Kidney epithelial cell (primary cell): ENCODE measurements around the gene TTC29. TPM values are rescaled to one million over a fixed set of nuclear protein-coding genes. Genes with fewer than 3 reads are reported as not detected.

Experiments used
- DNase-seq: peaks from one replicate; pipeline ENCODE4 v3.0.0-alpha.2; 2010; ENCODE audit warnings: low read depth
- H3K27me3 ChIP-seq: 2 replicates; pipeline ENCODE4 v1.6.0; 2011; ENCODE audit warnings: low read length; ENCODE audit not compliant: control insufficient read depth, insufficient read depth
- H3K36me3 ChIP-seq: 2 replicates; pipeline ENCODE4 v1.5.1; 2011; ENCODE audit warnings: low read length; ENCODE audit not compliant: control insufficient read depth, insufficient read depth
- H3K4me3 ChIP-seq: 2 replicates; pipeline ENCODE4 v1.5.1; 2011; ENCODE audit warnings: low read depth, mild to moderate bottlenecking, control low read depth, low read length
- CTCF ChIP-seq: IDR thresholded peaks from 2 replicates; pipeline ENCODE4 v1.5.1; 2011; ENCODE audit warnings: mild to moderate bottlenecking, moderate library complexity, low read length, control low read depth, inconsistent platforms; ENCODE audit not compliant: insufficient read depth, poor library complexity, severe bottlenecking
- total RNA-seq: library from RNA; depleted of rRNA; stranded (reverse); fragments of >200 nt; gene quantifications from 2 replicates; pipeline ENCODE4 v1.2.3, GENCODE V29; 2015

Gene TTC29
- total RNA-seq, 1 donor from 2014 or later, result 0.79 TPM

DNA sequence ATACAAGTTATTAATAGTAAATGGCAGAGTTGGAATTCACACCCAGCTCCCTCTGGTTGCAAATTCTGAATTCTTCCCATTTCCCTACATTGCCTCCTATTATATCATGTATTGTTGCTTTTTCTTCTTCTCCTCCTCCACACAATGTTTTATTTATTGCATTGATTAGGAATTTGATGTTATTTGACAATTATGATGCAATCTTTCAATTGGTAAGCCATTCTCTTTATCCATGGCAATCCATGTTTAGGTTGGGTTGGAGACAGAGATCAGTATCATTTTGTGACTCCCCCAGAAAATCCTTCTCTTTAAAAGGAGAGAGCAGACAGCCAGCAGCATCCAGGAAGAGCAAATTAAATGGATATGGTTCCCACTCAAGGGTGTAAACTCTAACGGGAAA is 30.5 kb downstream of the TTC29 start:
- Histone ChIP-seq H3K4me3 (no peak overlapping the region), H3K27me3 (no peaks in the 10 kb centered on the region), H3K36me3 (no peaks in the 10 kb centered on the region)
- no peak for TF ChIP-seq CTCF
- no peak for DNase-seq

DNA sequence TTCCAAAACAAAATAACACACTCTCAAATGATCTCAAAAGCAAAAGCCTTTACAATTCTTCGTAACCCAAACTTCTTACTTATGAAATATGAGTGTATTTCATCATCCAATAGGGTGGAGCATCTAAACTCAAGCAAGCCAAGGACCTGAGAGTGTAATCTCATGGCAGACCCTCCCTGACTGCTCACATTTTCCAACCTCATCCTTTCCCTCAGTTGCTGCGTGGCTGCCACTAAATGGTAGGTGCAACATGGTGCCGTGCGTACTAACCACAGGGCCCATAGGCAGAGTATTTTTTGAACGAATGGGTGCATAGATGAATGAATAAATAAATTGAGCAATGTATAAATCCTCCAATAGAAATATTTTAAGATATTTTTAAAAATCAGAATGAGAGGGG is 45.4 kb downstream of the TTC29 start:
- DNase-seq, result no peak
- no peak overlapping the region for H3K4me3 ChIP-seq
- TF ChIP-seq CTCF, result no peak
- H3K27me3 ChIP-seq, result no peaks in the 10 kb centered on the region
- no peaks in the 10 kb centered on the region for H3K36me3 ChIP-seq

DNA sequence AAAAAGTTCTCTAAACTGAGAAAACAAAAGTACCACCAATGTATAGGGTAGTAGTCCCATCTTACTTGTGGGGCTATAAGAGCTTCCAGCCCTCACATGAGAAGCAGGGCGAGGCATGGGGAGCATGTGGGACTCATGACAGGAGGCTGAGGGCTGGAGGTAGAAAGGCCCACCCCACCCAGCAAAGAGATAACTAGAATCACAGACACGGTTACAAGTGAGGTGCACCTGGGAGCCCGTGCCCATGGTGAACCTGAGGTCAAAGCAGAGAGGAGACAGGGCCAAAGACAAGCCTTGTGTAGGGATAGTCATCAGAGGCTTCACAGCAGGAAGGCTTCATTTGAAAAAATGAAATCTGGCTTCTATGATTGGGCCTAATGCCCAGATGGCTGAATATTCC is 55.4 kb downstream of the TTC29 start:
- Histone ChIP-seq H3K4me3 (no peak overlapping the region), H3K36me3 (no peaks in the 10 kb centered on the region), H3K27me3 (no peaks in the 10 kb centered on the region)
- no peak for DNase-seq
- no peak for TF ChIP-seq CTCF

GRCh38 chr4:146883070-146883469 is 62.6 kb downstream of the TTC29 start:
- Histone ChIP-seq H3K36me3 (no peaks in the 10 kb centered on the region), H3K27me3 (no peaks in the 10 kb centered on the region), H3K4me3 (no peak overlapping the region)
- DNase-seq, result no peak
- no peak for TF ChIP-seq CTCF

DNA sequence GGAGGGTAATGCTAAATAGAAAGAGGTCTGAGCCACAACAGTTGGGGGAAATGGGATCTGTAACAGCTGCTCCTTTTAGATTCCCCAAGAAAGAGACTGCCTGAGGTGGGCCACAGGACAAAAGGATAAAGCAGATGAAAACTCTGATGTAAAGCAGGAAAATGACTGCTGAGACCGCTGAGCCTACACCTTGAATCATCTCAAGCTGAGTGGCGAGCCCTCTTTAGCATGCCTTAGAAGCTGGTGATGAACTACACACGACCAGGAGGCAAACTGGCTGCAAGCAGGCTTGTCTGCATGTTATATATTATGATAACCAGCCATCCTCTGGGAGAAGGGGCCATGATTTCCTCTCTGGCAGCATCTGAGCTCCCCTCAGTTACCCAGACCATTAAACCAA is 88.4 kb downstream of the TTC29 start:
- DNase-seq, result no peak
- Histone ChIP-seq H3K4me3 (no peak overlapping the region), H3K36me3 (no peaks in the 10 kb centered on the region), H3K27me3 (no peaks in the 10 kb centered on the region)
- TF ChIP-seq CTCF, result no peak

DNA sequence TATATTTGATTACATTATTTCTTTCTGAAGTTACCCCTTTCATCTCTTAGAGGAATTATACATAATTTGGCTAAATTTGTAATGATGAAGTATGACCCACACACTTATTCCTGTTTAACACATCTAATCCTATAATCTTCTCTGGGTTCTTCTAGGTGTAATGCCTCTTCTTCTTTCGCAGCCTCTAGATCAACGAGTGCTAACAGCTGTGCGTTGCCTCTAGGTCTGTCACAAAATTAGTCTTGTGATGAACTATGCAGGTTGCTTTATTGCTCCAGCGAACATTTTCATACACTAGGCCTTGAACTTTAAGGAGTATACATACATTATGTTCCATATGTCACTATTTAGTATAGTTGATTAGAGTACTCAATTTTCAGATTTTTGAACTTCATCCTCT is 89.9 kb downstream of the TTC29 start:
- H3K27me3 ChIP-seq, result no peaks in the 10 kb centered on the region

More for the DNA sequence above, 89.9 kb downstream of the TTC29 start:
- no peaks in the 10 kb centered on the region for H3K36me3 ChIP-seq
- no peak for DNase-seq
- TF ChIP-seq CTCF, result no peak
- no peak overlapping the region for H3K4me3 ChIP-seq
